NK-92 (cell line): ENCODE measurements around the gene COL18A1.

Source experiments
- DNase-seq: peaks from one replicate; lab custom pipeline; 2025; ENCODE audit not compliant: unreplicated experiment; lab: John Stamatoyannopoulos, UW

Gene COL18A1

DNA sequence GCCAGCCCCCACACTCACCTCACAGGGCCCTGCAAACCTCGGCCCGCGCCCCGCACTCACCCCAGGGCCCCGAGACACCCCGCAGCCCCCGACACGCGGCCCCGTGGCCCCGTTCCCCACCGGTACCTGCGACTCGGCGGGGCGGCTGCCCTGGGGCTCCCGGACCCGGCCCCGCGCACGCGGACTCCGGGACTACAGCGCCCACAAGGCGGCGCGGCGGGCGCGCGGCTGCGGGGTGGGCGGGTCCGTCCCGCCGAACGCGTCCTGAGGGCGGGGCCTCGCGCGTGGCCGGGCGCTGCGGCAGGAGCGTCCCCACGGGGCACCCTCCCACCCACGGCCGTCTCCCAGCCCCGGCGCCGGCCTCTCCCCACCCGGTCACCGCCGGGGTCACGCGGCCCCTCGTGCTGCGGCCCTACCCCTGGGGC is 137.3 kb downstream of the COL18A1 start, which contains the start of gene SLC19A1:
Gene SLC19A1, minus strand, starts transcription at position 199 of the 425 bp plus-strand sequence. CDS start 4,481 bp downstream, outside the sequence.
- no peak for DNase-seq

DNA sequence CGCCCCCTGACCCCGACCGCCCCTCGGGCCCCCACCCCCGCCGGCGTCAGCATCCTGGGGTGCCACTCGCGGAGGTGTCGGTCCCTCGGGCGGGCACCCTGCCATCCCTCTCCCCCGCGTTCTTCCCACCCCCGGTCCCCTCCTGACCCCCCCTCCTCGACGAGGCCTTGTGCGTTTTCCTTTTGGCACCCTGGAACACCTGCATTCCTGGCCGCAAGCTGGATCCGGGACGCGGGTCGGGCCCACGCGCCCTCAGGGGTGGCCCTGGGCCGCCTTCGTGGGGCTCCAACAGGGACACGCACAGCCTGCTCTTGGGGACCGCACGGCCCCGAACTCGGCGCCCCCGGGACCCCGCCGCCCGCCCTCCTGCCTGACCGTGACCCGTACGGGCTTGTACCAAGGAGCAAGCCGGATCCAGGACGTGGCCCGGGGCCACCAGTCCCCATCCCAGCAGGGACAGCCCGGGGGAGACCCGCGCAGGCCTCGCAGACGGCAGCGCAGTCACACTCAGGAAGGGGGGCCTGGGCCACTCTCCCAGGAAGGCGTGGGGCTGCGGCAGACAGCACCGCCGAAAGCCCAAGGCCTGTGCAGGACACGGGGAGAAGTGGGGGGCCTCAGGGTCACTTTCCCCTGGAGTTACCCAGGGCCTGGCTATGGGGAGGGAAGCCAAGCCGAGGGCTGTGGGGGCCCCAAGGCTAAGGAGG is 137.9 kb downstream of the COL18A1 start:
- no peak for DNase-seq

DNA sequence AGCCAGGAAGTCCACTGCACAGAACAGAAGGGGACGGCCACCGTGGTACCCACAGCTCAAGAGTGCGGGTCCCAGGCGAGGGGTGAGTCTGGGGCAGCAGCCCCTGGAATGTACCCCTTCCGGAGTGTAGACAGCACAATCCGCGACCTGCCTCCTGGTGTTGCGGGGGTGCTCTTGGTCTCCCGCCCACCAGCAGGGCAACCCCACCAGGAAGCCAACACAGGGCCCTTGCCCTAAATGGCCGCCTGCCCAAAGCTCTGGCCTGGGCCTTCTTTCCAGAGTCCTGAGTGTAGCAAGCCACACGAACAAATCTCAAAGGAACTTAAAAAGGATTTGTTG is 138.4 kb downstream of the COL18A1 start:
- DNase-seq: no peak

GRCh38 chr21:45543710-45544448 is 138.9 kb downstream of the COL18A1 start:
- no peak for DNase-seq

DNA sequence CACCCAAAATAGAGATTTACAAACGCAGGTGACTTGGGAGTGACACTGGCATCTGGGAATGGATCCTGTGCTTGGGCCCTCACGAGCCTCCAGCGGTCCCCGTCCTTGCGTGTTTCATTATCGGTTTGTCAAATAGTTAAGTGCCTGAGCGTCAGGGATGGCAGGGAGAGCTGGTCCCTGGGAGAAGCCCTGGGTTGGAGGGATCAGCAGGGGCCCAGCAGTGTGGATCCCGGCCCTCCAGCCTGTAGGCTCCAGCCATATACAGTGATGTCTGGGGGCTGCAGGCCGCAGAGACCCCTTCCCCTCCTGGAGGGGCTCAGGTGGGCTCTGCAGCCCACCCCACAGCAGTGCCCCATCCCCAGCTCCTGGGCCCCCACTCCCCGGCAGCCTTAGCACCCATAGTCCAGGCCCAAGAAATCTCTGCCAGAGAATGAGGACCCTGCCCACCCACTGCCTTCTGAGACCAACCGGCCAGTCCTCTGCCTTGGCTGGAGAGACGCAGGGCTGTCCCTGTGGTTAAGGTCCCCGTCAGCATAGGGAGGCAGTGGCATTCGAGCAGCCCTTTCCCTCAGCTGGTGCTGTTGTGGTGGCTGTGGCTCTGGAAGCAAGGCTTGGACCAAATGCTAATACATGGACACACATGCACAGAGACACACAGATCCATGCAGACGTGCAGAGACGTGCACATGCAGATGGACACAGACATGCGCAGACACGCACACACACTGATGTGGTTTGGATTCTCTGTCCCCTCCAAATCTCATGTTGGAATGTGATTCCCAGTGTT is 139.7 kb downstream of the COL18A1 start:
- DNase-seq: no peak

- DNase-seq: no peak
Measured at GRCh38 chr21:45545236-45545570, 140.2 kb downstream of the COL18A1 start.

DNA sequence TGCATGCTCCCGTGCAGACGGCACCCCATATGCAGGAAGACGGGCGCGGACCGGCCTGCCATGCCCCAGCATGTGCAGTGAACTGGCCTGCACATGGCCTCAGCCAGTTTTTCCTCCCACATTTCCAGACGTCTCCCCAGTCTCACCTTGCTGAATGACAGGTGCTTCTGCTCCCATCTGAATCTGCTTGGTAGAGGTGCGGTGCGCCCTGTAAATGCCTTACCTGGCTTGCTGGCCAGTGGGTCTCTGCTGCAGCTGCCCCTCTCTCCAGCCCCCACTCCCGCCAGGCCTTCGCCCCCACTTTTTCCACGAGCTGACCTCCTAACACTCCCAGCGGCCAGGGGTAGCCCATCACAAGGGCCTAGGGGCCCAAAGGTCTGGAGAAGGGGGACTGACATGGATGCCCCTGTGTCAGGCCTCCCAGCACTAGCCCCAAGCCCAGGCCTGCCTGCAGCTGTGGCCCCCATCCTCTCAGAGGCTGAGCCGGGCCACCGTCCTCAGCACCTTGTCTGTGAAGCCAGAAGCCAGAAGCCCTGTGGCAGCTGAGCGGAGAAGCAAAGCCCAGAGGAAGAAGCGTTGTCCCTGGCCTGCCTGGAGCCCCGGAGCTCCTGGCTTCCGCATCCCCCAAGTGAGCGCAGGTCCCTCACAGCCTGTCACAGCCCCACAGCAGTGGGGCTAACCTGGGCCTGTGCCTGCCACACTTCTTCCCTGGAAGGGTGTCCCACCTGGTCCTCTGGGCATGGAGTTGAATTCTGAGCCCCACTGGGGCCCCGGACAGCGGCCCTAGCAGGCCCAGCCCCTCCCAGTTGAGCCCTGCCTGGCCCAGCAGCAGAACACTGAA is 140.9 kb downstream of the COL18A1 start:
- no peak for DNase-seq

DNA sequence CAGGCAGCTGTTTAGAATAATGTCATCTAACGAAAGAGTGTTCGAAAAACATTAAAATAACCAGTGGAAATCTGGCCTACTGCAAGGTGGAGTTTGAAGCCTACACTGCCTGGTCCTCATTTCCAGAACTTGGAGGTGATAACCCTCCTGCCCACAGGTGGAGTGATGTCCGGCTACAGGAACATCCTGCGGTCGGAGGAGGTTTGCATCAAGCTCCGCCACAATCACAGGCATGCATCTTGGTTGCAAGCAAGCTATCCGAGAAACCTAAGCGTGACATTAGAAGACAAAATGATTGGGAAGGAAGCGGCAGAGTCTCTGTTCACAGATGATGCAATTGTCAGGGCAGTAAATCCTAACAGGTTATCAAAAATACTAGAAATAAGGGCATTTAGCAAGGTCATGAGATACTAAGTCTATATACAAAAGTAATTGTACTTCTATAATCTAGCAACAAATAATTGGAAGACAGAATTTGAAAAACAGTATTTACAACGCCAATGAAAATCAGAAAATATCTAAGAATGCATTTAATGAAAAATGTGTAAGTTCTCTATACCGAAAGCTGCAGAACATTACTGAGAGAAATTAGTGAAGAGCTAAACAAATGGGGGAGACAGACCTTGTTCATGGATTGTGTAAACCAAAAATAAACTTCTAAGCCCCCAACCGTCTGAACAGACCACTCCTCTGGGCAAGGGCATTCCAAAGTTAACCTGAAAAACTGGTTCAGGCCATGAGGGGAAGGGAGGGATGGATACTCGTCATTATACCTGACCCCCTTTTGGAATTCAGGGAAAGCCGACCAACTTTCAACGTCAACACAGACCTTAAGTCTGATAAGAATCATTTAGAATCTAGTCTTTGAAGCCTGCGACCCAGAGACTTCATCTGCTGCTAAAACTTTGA is 141.9 kb downstream of the COL18A1 start:
- no peak for DNase-seq

DNA sequence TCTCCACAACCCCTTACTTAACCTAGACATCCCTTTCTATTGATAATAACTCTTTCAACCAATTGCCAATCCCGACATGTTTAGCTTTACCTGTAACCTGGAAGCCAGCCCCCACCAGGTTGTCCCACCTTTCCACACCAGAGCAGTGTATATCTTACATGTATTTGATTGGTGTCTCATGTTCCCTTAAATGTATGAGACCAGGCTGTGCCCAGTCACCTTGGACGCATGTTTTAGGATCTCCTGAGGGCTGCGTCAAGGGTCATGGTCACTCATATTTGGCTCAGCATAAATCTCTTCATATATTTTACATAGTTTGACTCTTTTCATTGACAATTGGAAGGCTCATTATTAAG is 142.6 kb downstream of the COL18A1 start:
- DNase-seq: no peak

DNA sequence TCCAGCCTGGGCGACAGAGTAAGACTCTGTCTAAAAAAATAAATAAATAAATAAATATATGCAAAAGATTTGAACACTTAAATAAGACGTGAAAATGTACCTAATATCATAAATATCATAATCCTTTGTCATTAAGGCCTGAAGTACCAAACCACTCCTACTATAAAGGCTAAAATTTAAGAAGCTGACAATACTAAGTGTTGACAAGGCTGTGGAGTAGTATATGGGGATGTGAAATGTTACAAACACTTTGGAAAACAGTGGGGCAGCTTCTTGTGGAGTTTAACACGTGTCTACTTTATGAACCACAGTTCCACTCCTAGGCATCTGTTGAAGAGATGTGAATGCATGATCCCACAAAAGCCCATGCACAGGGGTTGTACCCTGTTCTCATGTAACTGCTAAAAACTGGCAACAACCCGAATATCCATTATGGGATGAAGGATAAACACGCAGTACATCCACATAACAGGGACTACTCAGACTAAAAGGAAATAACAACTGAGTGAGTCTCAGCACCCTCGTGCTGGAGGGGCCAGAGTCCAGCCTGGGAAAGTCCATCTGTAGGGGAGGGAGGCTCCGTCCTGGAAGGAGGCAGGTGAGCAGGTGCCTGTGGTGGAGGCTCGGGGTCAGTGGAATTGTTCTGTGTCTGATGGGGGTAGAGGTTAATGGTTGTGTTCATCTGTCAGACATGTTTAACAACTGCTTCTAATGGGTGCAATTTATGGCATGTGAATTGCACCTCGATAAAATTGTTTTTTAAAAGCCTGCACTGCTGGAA is 143.9 kb downstream of the COL18A1 start:
- DNase-seq: no peak

DNA sequence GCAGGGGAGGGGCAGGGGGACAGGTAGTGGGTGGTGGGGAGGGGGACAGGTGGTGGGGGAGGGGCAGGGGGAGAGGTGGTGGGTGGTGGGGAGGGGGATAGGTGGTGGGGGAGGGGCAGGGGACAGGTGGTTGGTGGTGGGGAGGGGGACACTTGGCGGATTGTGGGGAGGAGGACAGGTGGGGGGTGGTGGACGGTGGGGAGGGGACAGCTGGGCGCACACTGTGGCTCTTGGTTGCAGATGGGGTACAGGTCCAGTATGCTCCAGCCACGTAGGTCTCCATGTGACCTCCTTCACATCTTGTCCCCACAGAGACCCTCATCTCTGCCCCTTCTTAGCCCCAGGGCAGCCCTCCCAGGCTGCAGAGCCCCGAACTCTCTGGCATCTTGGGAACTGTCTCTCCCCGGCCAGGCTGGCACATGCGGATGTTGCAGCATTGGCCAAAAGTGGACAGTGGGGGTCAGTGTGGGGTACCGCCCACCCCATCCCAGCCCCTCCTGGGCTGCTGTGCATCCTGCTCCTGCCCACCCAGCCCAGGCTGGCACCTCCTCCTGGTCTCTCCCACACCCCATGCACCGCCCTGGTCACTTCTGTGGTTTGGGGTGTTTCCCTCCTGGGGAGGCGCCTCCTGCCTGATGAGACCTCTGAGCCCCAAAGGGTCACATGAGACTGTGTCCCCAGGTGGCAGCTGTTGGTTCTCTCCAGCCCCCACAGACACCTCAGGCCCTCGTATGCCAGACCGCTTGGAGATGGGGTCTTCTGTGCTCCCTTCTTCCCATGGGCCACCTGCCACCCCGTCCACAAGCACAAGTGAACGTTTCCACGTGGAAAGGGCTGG is 144.9 kb downstream of the COL18A1 start:
- DNase-seq: no peak

DNA sequence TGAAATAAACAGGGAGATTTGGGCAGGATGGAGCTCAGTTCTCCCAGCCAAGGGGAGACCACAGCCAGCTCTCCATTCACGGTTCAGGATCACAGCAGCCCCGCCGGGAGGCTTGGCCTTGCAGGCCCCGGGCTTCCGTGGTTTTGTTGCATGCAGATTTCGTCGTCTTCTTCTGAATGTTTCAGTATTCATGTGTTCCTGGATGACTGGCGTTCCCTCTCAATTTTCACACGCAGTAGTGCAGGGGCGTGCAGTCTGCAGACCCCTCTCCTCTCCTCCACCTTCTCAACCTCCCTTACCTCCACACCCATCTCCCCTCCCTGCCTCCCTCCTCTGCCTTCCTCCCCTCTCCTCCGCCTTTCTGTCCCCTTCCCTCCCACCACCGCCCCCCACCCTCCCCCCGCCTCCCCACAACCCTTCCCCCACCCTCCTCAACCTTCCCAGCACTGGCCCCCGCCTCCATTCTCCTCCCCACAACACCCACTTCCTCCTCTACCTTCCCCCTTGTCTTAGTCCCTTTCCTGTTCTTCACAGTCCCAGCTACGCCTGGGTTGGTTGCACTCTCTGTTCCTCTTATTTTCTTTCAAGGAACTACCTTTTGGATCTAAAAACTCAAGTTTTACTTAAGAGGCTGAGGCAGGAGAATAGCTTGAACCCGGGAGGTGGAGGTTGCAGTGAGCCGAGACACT is 145.7 kb downstream of the COL18A1 start:
- no peak for DNase-seq

DNA sequence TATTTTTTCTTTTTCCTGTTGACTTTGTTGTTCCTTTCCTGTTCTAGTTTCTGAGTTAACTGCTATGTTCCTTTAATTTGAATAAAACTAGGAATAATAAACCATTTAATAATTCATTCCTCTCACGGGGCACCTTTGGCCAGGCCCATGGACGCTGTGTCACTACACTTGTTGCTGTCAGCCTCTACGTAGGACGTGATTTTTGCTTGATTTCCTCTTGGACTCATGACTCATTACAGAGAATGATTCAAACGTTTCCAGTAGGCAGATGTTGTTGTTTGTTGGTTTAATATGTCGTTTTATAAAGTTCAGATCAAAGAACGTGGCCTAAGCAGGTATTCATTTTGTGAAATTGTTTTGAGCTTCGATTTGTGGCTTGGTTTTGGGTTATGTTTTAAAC is 146.4 kb downstream of the COL18A1 start:
- no peak for DNase-seq

DNA sequence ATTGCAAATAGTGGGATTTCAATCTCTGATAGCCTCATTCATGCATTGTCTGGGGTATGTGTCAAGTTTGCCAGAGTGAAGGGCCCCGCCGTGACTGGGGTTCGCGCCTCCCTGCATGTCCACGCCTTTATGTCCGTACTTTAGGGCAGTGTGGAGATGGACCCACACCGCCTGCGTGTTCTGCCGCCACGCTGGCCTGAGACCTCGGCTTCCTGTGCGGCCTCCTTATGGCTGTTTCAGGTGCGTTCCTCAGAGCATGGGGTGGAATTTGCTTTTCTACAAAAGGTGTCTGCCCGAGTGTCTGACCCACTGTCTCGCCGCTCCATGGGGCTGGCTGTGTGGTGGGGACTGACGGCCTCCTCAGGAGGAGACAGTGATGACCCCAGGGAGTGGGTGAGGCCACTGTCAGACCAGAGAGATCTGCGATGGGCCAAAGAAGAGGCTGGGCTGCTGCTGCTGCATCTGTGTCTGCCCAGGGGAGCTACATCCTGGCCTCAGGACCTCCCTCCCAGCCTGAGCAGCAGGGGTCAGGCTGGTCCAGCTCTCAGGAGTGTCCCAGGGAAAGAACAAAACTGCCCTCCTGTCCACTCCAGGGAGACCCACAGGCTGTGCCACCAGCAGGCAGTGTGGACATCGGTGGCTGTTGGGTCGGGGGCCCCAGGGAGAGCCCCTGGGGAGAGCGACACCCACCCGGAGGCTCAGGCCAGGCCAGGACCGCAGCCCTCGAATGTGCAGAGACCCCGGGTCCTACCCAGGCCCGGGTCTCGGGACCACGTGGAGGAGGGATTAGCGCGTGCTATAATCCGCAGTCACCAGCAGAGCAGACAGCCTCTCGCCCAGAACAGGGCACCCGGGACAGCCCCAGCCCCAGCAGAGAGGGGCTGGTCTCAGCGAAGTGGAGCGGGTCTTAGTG is 147.1 kb downstream of the COL18A1 start:
- DNase-seq: no peak

- DNase-seq: no peak
Measured at GRCh38 chr21:45552696-45553391, 147.9 kb downstream of the COL18A1 start.

GRCh38 chr21:45554477-45555175 is 149.7 kb downstream of the COL18A1 start:
- peak; percentile 39 for DNase-seq
